HG03196 (cell line): ENCODE data around the gene CCDC17.

Source experiments
- ATAC-seq: cut with Tn5 transposase; IDR thresholded peaks from one replicate; pipeline ENCODE4 v1.9.1; 2021; ENCODE audit not compliant: unreplicated experiment

The CCDC17 gene

GRCh38 chr1:45623972-45624371 is at the start of gene CCDC17:
CCDC17 (minus strand) TSS chr1:45624054; CDS start chr1:45623909, 145 bp downstream.
- no peak for ATAC-seq

GRCh38 chr1:45669859-45670655 is 46.2 kb upstream of the CCDC17 start:
- no peak for ATAC-seq

GRCh38 chr1:45669379-45669778 is 45.5 kb upstream of the CCDC17 start:
- ATAC-seq, result no peak

- no peak for ATAC-seq
Observed at GRCh38 chr1:45668526-45668925, 44.7 kb upstream of the CCDC17 start.

- ATAC-seq, result no peak
Observed at GRCh38 chr1:45667321-45668111, 43.7 kb upstream of the CCDC17 start.

GRCh38 chr1:45666836-45667235 is 43.0 kb upstream of the CCDC17 start:
- no peak for ATAC-seq

GRCh38 chr1:45660336-45660735 is 36.5 kb upstream of the CCDC17 start:
- ATAC-seq, result no peak

GRCh38 chr1:45659222-45659621 is 35.4 kb upstream of the CCDC17 start:
- ATAC-seq, result no peak

- no peak for ATAC-seq
Observed at GRCh38 chr1:45658171-45658570, 34.3 kb upstream of the CCDC17 start.

GRCh38 chr1:45656573-45657226 is 32.8 kb upstream of the CCDC17 start:
- ATAC-seq, result no peak

GRCh38 chr1:45654540-45655280 is 30.9 kb upstream of the CCDC17 start:
- ATAC-seq, result no peak

- ATAC-seq, result no peak
Observed at GRCh38 chr1:45647248-45648021, 23.6 kb upstream of the CCDC17 start.

GRCh38 chr1:45644661-45645060 is 20.8 kb upstream of the CCDC17 start:
- ATAC-seq, result no peak

GRCh38 chr1:45643978-45644377 is 20.1 kb upstream of the CCDC17 start:
- ATAC-seq, result no peak

- ATAC-seq, result no peak
Observed at GRCh38 chr1:45643321-45643720, 19.5 kb upstream of the CCDC17 start.

- no peak for ATAC-seq
Observed at GRCh38 chr1:45640293-45640692, 16.4 kb upstream of the CCDC17 start.

- ATAC-seq, result no peak
Observed at GRCh38 chr1:45635211-45635610, 11.4 kb upstream of the CCDC17 start.

GRCh38 chr1:45630429-45630828 is 6.6 kb upstream of the CCDC17 start:
- no peak for ATAC-seq

GRCh38 chr1:45629035-45629434 is 5.2 kb upstream of the CCDC17 start:
- no peak for ATAC-seq
